ENCODE measurements around the gene VPS54.

DNA sequence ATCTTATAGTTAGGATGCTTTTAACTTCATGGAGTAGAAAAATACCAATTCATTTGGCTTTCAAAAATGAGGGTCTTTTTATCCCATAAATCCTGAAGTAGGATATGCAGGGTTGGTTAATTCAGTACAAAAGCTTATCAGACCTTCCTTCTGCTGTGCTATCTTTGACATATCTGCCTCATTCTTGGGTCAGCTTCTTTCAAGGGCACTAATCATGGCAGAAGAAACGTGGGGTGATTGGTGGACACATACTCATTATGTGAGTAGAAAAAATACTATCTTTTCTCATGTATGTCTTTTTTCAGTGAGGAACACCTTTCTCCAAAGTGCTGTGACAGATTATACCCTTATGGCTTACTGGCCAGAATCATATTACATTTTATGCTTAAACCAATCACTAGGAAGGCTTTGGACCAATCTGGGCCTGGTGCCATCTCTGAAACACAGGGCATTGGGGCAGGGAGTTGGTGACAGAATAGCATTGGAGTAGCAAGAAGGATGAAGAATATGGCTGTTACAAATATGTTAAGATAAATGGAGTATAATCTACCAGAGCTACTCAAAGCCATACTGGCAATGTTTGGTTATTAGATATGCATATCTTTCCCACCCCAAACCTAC is 167.4 kb downstream of the VPS54 start:
- TF ChIP-seq, protein P1, sequence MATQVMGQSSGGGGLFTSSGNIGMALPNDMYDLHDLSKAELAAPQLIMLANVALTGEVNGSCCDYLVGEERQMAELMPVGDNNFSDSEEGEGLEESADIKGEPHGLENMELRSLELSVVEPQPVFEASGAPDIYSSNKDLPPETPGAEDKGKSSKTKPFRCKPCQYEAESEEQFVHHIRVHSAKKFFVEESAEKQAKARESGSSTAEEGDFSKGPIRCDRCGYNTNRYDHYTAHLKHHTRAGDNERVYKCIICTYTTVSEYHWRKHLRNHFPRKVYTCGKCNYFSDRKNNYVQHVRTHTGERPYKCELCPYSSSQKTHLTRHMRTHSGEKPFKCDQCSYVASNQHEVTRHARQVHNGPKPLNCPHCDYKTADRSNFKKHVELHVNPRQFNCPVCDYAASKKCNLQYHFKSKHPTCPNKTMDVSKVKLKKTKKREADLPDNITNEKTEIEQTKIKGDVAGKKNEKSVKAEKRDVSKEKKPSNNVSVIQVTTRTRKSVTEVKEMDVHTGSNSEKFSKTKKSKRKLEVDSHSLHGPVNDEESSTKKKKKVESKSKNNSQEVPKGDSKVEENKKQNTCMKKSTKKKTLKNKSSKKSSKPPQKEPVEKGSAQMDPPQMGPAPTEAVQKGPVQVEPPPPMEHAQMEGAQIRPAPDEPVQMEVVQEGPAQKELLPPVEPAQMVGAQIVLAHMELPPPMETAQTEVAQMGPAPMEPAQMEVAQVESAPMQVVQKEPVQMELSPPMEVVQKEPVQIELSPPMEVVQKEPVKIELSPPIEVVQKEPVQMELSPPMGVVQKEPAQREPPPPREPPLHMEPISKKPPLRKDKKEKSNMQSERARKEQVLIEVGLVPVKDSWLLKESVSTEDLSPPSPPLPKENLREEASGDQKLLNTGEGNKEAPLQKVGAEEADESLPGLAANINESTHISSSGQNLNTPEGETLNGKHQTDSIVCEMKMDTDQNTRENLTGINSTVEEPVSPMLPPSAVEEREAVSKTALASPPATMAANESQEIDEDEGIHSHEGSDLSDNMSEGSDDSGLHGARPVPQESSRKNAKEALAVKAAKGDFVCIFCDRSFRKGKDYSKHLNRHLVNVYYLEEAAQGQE (IDR thresholded peaks at IDR 0.05; ENCODE audit: insufficient read depth in 1 of 2, low read depth in 2 of 2, low read length in 2 of 2): no peak
- TF ChIP-seq SIN3A (IDR thresholded peaks at IDR 0.05; ENCODE audit: borderline replicate concordance, insufficient read depth, low read length) (no peak), TAF1 (IDR thresholded peaks at IDR 0.05; ENCODE audit: borderline replicate concordance, insufficient read depth, low read length) (no peak)
